Stromal cell of bone marrow (primary cell): ENCODE data around the gene TRPV5.

Source experiments
- DNase-seq: peaks from one replicate; pipeline ENCODE4 v3.0.0-alpha.2; 2012; ENCODE audit warnings: low read depth

The TRPV5 gene

GRCh38 chr7:142940966-142941535, 7.5 kb upstream of the TRPV5 start:
- DNase-seq: no peak

- DNase-seq: no peak
These were observed 5.8 kb upstream of the TRPV5 start, which contains the start of gene LLCFC1 for GRCh38 chr7:142939226-142939910. Gene LLCFC1, plus strand, starts transcription at chr7:142939484. Its CDS starts 138 bp downstream, at chr7:142939622.

GRCh38 chr7:142938611-142939010, 5.1 kb upstream of the TRPV5 start:
- DNase-seq: no peak

GRCh38 chr7:142935941-142936565, 2.5 kb upstream of the TRPV5 start:
- no peak for DNase-seq

GRCh38 chr7:142934056-142934455, 510 bp upstream of the TRPV5 start:
- no peak for DNase-seq

- no peak for DNase-seq
These were observed 462 bp downstream of the TRPV5 start for GRCh38 chr7:142933092-142933475.

- DNase-seq: no peak
These were observed 1.0 kb downstream of the TRPV5 start for GRCh38 chr7:142932386-142933091.

GRCh38 chr7:142930126-142930730, 3.3 kb downstream of the TRPV5 start:
- DNase-seq: no peak

- no peak for DNase-seq
These were observed 5.6 kb downstream of the TRPV5 start for GRCh38 chr7:142927949-142928348.

- no peak for DNase-seq
These were observed 6.3 kb downstream of the TRPV5 start for GRCh38 chr7:142927085-142927745.

- no peak for DNase-seq
These were observed 8.1 kb downstream of the TRPV5 start for GRCh38 chr7:142925413-142925812.

- DNase-seq: no peak
These were observed 10.2 kb downstream of the TRPV5 start for GRCh38 chr7:142923391-142923790.

- DNase-seq: no peak
These were observed 13.9 kb downstream of the TRPV5 start for GRCh38 chr7:142919656-142920055.

GRCh38 chr7:142918901-142919300, 14.6 kb downstream of the TRPV5 start:
- DNase-seq: no peak

GRCh38 chr7:142917447-142917846, 16.1 kb downstream of the TRPV5 start:
- DNase-seq: no peak

GRCh38 chr7:142916508-142916907, 17.0 kb downstream of the TRPV5 start:
- DNase-seq: no peak

- DNase-seq: no peak
These were observed 18.2 kb downstream of the TRPV5 start for GRCh38 chr7:142915315-142915714.

GRCh38 chr7:142914121-142914520, 19.4 kb downstream of the TRPV5 start:
- DNase-seq: no peak

GRCh38 chr7:142913566-142913965, 20.0 kb downstream of the TRPV5 start:
- no peak for DNase-seq

- DNase-seq: no peak
These were observed 20.5 kb downstream of the TRPV5 start for GRCh38 chr7:142913051-142913450.

GRCh38 chr7:142910481-142910880, 23.1 kb downstream of the TRPV5 start:
- DNase-seq: no peak

GRCh38 chr7:142910031-142910433, 23.5 kb downstream of the TRPV5 start:
- no peak for DNase-seq
